Nephron (organoid): ENCODE results near the gene ARHGEF37.
A peak's percentile ranks its signal among the peaks of the same experiment; 100 is the strongest.

Experiments
- H3K27ac Mint-ChIP-seq, 3 experiments: 2 replicates each; pipeline ENCODE4 v1.8.0; 2020; ENCODE audit warnings: mixed read lengths in 3 of 3, mild to moderate bottlenecking in 2 of 3, moderate library complexity in 1 of 3
- H3K27me3 Mint-ChIP-seq: 2 replicates; pipeline ENCODE4 v1.8.0; 2021; ENCODE audit warnings: low read depth, mild to moderate bottlenecking, moderate library complexity, mixed read lengths
- H3K36me3 Mint-ChIP-seq: 2 replicates; pipeline ENCODE4 v1.8.0; 2020; ENCODE audit warnings: low read depth, mixed read lengths
- H3K4me1 Mint-ChIP-seq: 2 replicates; pipeline ENCODE4 v1.8.0; 2020; ENCODE audit warnings: mixed read lengths
- H3K4me3 Mint-ChIP-seq, 3 experiments: 2 replicates each; pipeline ENCODE4 v1.8.0; 2020; ENCODE audit warnings: mild to moderate bottlenecking in 3 of 3, mixed read lengths in 3 of 3, moderate library complexity in 2 of 3
- H3K9me3 Mint-ChIP-seq: 2 replicates; pipeline ENCODE4 v1.8.0; 2020; ENCODE audit warnings: mixed read lengths
- TF ChIP-seq, protein P1 (sequence below), 3 experiments: fragments of 200-600 bp; sonication (generic); IDR thresholded peaks; one replicate each; pipeline ENCODE4 v1.5.0; 2021; ENCODE audit warnings: antibody characterized with exemption in 3 of 3; ENCODE audit not compliant: unreplicated experiment in 3 of 3

The ARHGEF37 gene

GRCh38 chr5:149572576-149573231 is 8.6 kb upstream of the ARHGEF37 start:
- Mint-ChIP-seq H3K9me3 (no peaks in the 10 kb centered on the region), H3K4me1 (no peaks in the 10 kb centered on the region), H3K27me3 (peaks cover under 1% of the 10 kb centered on the region), H3K27ac (no peak overlapping the region), H3K4me3 (no peak overlapping the region), H3K36me3 (no peaks in the 10 kb centered on the region)
- TF ChIP-seq, protein P1, sequence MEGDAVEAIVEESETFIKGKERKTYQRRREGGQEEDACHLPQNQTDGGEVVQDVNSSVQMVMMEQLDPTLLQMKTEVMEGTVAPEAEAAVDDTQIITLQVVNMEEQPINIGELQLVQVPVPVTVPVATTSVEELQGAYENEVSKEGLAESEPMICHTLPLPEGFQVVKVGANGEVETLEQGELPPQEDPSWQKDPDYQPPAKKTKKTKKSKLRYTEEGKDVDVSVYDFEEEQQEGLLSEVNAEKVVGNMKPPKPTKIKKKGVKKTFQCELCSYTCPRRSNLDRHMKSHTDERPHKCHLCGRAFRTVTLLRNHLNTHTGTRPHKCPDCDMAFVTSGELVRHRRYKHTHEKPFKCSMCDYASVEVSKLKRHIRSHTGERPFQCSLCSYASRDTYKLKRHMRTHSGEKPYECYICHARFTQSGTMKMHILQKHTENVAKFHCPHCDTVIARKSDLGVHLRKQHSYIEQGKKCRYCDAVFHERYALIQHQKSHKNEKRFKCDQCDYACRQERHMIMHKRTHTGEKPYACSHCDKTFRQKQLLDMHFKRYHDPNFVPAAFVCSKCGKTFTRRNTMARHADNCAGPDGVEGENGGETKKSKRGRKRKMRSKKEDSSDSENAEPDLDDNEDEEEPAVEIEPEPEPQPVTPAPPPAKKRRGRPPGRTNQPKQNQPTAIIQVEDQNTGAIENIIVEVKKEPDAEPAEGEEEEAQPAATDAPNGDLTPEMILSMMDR (IDR thresholded peaks at IDR 0.05; ENCODE audit: unreplicated experiment in 3 of 3): no peak

GRCh38 chr5:149575131-149575530 is 6.2 kb upstream of the ARHGEF37 start:
- Mint-ChIP-seq H3K4me3 (no peak overlapping the region), H3K4me1 (peaks cover 12% of the 10 kb centered on the region), H3K27me3 (peaks cover 8% of the 10 kb centered on the region), H3K27ac (no peak overlapping the region), H3K36me3 (no peaks in the 10 kb centered on the region), H3K9me3 (no peaks in the 10 kb centered on the region)
- TF ChIP-seq, protein P1 (IDR thresholded peaks at IDR 0.05; ENCODE audit: unreplicated experiment in 3 of 3): no peak

DNA sequence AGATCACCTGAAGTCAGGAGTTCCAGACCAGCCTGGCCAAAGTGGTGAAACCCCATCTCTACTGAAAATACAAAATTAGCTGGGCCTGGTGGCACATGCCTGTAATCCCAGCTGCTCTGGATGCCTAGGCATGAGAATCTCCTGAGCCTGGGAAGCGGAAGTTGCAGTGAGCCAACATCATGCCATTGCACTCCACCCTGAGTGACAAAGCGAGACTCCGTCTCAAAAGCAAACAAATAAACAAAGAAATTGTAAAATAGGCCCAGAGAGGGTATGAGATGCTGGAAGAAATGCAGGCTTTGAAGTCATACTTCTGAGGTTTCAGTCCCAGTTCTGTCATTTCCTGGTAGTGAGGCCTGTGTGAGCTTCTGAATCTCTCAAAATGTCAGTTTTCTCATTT is 5.3 kb upstream of the ARHGEF37 start:
- Mint-ChIP-seq H3K36me3 (no peaks in the 10 kb centered on the region), H3K9me3 (no peaks in the 10 kb centered on the region), H3K27ac (no peak overlapping the region), H3K4me3 (no peak overlapping the region), H3K4me1 (peaks cover 20% of the 10 kb centered on the region), H3K27me3 (peaks cover 10% of the 10 kb centered on the region)
- TF ChIP-seq, protein P1 (IDR thresholded peaks at IDR 0.05; ENCODE audit: unreplicated experiment in 3 of 3): no peak

- peak overlapping the region in 1 of 3 experiments; percentile 2 for H3K4me3 Mint-ChIP-seq
- peaks cover 38% of the 10 kb centered on the region for H3K4me1 Mint-ChIP-seq
- H3K9me3 Mint-ChIP-seq: no peaks in the 10 kb centered on the region
- TF ChIP-seq, protein P1 (IDR thresholded peaks at IDR 0.05; ENCODE audit: unreplicated experiment in 3 of 3): no peak
- peak overlapping the region in 1 of 3 experiments; percentile 1 for H3K27ac Mint-ChIP-seq
- peaks cover 10% of the 10 kb centered on the region for H3K27me3 Mint-ChIP-seq
- no peaks in the 10 kb centered on the region for H3K36me3 Mint-ChIP-seq
Measured at GRCh38 chr5:149578896-149579295, 2.4 kb upstream of the ARHGEF37 start.

GRCh38 chr5:149580808-149581191 is 498 bp upstream of the ARHGEF37 start:
- TF ChIP-seq, protein P1 (IDR thresholded peaks at IDR 0.05; ENCODE audit: unreplicated experiment in 3 of 3): no peak
- H3K36me3 Mint-ChIP-seq: no peaks in the 10 kb centered on the region

More at GRCh38 chr5:149580808-149581191, 498 bp upstream of the ARHGEF37 start:
- Mint-ChIP-seq H3K9me3 (no peaks in the 10 kb centered on the region), H3K4me3 (peak overlapping the region; percentile 79 to 85 (median 84)), H3K27me3 (peaks cover 10% of the 10 kb centered on the region), H3K27ac (peak overlapping the region; percentile 72 to 93 (median 91)), H3K4me1 (peaks cover 44% of the 10 kb centered on the region)
